Measurements from ENCODE around the gene BTRC.

BTRC gene

DNA sequence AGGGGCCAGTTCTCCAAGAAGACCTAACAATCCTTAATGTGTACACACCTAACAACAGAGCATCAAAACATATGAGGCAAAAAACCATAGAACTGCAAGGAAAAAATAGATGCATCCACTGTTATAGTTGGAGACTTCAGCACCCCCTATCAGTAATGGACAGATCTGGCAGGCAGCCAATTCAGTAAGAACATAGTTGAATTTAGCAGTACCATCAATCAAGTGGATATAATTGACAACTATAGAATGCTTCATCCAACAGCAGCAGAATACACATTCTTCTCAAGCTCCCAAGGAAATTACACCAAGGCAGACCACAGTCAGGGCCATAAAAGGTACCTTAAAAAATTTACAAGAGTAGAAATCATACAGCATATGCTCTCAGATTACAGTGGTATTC, 191.9 kb downstream of the BTRC start:
- DNase-seq (ENCODE audit: low read depth), result no peak

DNA sequence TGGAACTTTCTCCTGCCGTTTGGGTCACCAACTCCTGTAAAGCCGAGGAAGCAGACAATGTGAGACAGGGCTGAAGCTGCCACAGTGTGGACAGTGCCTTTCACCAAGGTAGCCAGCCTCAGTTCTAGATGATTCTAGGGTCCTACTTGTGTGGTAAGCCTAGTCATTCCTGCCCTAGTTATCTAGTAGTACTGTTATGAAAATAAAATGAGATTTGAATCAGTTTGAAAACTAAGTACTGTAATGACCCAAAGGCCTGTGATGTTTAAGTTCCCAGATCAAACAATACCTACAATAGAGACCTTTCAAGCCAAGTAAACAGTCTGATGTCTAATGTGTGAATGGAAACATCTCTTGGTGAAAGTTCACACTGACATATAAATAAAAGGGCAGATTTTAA, 197.0 kb downstream of the BTRC start:
- no peak for DNase-seq (ENCODE audit: low read depth)

DNA sequence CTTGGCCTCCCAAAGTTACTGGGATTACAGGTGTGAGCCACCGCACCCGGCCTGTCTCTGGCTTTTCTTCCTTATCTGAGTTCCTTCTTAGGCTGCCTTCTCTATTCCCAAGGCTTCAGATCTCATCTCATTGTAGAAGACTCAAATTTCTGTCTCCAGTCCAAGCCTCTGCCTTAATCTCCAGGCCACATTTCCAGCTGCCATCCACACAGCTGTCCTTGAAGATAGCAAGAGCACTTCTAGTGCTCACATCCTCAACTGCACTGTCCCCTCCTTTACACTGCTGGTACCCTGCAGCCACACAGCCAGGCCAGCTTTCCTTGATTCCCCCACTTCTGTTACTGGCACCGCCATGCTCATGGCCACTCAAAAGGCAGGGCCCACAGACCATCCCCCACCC, 198.5 kb downstream of the BTRC start:
- no peak for DNase-seq (ENCODE audit: low read depth)

DNA sequence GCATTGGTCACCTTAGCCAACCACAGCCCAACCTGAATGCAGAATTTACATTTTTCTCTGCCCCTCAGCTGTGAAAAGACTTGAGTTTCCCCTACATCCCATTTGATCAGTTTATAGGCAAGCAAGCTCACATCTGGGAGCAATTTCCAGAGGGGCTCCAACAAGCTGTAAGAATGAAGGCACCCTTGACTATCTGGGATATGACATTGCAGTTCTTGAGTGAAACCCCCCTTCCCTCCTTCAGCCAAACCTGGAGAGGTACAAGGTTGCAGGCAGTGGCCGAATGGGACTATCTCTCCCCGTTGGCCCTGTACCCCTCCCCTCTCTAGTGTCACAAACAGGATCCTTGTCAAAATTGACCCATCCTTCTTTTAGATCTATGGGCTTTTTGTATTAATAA, 203.6 kb downstream of the BTRC start:
- DNase-seq (ENCODE audit: low read depth), result no peak

DNA sequence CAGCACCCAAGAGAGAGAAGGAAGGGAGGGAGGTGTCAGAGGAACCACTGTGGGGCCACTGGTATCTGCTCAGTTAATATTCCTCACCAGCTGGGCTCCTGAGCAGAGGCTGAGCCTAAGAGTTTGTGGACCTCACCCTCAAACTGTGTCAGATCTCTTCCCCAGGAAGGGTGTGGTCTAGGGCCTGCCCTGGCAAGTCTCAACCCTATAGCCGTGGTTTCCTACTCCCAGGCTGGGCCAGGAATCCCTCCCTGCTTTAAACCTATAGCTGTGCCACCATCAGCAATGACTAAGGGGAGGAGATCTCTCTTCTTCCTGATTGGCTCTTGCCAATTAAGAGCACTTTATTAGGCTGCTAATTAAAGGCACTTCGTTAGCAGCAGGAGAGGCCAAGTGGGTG, 204.2 kb downstream of the BTRC start:
- no peak for DNase-seq (ENCODE audit: low read depth)

DNA sequence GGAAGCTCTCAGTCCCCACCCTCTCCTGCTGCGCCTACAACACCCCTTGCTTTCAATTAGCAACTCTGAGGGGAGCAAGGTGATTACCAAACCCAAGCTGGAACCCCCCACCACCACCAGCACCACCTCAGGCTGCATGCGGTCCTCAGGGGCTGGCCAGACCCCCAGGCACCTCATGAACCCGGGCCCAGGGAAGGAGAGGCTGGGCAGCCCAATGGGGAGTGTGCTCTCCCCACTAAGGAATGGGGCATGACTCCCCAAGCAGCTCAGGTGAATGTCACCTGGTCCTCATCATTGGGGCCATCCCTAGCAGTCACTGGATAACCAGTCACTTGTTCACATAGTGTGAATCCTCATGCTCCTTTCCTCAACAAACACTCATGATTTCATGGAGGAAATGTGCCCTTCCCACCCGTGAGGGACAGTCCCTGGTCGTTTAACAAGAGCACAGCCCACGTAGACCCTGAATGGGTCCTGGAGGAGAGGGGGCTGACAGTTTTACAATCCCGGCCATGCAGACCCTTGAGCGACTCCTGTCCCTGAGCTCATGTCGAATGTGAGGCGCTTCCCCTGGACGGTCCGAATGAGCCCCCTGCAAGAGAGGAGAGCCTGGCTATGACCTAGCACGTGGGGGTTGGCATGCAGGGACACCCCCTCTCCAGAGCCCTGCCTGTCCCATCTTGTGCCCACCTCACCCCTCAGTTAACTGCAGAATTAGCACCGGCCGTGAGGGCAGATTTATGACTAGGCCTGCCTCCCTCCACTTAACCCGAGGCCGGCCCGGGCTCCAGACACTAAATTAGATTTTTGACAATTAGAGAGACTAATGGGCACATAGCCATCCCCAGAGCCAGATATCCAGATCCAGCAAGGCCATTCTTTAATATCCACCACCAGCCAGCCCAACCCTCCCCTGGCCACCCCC, 205.0 kb downstream of the BTRC start:
- DNase-seq (ENCODE audit: low read depth), result no peak

DNA sequence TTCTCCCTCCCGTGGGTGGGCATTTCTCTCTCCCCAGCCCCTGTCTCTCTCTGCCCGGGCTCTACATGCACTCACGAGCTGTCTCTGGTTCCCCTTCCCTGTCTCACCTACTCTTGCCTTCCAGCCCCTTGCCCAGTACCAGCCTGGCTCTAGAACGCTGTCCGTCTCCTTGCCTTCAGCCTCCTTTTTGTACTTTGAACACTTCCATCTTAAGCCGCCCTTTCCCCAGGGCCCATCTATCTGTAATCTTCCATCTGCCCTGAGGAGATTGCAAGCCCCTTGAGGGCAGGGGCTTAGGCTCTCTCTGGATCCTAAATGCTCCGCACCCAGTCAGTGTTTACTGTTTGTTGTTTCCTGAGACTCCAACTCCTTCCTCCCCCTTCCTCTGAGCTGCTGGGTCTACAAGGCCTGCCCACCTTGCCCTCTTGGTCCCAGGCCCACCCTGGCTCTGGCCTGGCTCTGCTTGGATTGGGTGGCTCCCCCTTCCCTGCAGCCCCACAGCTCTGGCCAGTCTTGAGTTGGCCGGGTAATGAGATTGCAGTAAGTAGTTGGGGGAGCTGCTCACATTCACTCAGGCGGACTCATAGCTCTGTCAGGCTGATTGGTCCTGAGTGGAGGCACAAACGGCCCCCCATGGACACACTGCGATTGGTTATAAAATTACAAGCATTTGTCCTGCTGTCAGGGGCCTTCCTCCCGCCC, 205.8 kb downstream of the BTRC start:
- no peak for DNase-seq (ENCODE audit: low read depth)

DNA sequence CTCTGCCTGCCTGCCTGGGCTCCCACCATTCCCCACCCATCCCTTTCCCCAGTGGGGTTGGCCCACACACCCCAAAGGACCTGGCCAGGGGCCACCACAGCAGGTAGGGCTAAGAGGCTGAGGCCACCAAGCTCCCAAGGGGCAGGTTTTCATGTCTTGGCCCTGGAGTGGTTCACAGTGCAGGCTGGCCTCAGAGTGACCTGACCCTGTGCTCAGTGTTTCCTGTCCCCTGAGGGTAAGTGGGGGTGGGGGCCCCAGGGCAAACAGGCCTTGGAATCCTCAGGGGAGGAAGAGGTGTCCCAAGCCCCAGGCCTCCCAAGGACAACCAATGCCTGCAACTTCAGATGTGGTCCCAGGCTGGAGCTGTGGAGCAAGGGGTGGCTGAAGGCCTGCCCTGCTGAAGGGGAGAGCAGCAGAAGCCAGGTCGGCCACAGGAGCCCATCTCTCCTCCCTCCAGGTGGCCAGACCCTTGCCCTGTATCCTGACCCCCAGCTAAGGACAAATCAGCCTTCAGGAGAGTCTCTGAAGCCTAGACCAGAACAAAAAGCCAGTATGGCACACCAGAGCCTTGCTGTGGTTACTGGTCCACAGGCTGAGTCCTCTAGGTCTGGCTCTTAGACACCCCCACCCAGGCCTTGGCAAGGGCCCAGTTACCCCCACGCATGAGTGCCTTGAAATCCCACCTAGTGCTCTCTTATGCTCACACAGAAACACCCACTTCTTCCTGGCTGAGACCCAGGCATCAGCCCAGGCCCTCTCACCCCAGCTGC, 206.5 kb downstream of the BTRC start:
- DNase-seq (ENCODE audit: low read depth), result no peak

DNA sequence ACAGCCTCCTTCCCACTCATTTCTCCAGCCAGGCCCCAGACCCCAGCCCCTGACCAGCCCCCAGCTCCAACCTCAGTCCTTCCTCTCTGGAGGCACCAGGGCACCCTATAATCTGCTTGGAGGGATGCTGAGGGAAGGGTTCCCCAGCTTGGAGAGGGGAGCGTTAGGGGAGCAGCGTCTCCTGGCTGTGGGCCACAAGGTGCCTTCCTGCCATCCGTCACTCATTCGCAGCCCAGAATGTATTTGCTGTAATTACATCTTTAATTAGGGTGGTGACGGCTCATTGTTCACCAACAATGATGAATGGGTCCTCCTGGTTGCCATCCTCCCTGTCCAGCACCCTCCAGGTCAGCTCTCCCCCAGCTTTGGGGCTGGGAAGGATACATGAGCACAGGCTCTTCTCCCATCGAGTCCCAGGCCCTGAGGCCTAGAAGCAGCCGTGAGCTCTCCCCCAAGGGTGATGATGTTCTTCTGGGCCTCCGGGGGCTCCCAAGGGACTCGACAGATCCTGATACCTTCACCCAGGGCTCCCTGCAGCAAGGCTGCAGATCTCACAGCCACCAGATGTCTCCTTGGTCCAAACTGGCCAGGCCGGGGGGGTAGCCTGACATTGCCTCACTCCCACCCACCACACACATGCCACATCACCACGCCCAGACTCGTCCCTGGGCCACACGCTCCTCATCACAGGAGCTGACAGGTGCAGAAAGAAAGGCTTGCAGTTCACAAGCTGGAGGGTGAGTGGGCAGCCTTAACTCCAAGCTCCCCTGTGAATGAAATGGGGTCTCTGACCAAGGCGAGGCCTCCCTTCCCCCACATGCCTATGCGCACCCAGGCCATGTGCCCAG, 207.3 kb downstream of the BTRC start:
- no peak for DNase-seq (ENCODE audit: low read depth)

DNA sequence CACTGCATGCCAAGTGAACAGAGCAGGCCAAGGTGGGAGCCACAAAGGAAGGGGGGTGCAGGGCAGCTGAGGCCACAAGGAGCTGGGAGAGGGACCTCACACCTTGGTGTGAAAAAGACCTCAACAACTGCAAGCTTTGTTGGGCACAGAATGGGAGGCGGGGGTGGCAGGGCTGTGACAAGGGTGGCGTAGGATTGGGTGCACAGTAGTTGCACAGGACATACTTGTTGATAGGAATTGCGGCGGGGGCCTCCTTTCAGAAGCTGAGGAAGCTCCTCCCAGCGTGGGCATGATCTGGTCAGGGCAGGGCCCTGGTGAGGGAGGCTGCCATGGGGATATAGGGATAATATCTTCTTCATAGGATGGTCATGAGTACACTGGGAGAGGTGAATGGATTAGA, 208.3 kb downstream of the BTRC start:
- DNase-seq (ENCODE audit: low read depth), result no peak

DNA sequence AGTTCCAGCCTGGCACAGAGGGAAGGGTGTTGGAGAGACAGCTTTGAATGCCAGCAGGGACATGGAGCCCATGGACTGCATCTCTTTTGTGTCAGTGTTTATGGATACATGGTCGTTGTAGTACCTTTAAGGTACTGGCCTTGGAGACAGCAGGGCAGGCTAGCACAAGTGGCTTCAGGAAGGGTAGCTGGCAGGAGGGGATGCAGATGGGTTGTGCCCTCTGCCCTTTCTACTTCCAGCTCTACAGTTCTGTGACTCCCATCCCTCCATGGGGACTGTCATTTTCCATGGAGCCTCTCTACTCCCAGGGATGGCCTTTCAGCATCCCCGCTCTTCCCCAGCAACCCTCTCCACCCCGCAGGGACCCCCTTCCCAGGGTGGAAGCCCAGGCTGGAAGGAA, 209.0 kb downstream of the BTRC start:
- no peak for DNase-seq (ENCODE audit: low read depth)

DNA sequence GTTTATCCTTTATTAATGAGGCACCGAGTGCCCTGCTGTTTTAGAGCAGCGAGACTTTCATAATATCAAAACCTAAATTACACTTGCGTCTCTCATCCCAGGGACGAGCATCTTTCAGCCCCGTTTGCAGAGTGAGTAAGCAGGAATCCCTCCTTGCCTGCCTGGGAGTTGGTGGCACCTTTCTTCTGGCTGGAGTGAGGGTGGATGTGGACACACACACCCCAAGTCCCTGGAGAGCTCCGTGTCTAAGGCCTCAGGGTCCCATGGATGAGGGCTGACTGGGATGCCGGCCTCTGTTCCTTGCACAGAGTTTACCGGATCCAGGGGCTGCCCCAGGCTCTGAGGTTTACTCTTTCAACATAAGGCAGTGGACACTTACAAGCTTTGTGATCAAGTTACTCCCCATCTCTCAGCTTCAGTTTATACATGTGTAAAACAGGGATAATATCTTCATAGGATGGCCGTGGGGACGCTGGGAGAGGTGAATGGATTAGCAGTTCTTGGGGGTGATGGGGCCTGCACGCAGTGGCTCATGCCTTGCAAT, 209.6 kb downstream of the BTRC start:
- DNase-seq (ENCODE audit: low read depth), result no peak

DNA sequence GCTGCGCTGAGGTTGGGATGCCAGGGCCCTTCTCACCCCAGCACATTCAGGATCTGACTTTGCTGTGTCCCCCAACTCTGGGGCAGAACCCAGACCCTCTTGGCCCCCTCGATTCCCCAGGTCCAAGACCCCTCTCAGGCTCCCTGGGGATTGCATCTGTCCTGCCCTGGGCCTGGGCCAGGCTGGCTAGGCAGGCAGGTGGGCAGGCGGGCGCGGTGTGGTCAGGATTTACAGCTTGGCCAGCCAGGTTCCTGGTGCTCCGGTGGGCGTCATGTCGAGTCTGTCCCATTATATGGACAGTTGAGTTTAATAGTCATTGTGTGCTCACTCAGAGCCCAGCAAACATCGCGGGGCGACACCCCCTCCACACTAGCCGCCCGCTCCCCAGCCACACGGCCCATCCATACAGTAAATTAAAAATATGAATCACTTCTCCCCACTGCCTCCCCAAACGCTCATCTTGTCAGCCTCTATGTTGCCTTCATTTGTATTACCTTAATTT, 210.6 kb downstream of the BTRC start:
- no peak for DNase-seq (ENCODE audit: low read depth)

DNA sequence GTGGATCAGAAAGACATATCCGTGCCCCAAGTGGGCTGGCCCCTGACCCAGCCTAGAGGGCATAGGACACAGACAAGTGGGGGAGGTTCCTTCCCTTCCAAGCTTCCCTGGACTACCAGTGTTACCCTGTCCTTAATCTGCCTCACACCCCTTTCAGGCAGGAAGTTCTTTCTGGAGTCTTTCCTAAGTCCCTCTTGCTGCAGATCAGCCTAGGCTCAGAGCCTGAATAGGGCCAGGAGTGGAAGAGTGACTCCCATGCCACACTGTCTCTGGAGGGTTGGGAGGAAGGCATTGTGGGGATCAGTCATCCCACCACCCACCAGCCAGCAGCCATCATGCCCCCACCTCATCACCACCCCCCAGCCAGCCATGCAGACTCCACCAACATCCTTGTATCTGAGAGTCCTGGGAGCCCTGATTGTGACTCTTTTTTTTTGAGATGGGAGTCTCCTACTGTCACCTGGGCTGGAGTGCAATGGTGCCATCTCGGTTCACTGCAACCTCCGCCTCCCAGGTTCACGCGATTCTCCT, 211.5 kb downstream of the BTRC start:
- no peak for DNase-seq (ENCODE audit: low read depth)

DNA sequence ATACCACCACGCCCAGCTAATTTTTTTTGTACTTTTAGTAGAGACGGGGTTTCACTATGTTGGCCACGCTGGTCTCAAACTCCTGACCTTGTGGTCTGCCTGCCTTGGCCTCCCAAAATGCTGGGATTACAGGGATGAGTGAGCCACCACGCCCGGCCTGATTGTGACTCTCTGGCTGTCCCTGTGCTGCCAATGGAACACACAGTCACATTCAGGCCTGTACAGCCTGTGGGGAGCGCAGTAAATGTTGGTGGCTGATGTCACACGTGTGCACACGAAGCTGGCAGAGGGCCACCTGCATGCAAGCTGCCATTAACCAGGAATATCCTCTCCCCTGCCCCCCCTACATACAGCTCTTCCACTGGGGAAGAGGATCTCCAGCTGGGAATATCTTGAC, 212.0 kb downstream of the BTRC start:
- DNase-seq (ENCODE audit: low read depth), result no peak

DNA sequence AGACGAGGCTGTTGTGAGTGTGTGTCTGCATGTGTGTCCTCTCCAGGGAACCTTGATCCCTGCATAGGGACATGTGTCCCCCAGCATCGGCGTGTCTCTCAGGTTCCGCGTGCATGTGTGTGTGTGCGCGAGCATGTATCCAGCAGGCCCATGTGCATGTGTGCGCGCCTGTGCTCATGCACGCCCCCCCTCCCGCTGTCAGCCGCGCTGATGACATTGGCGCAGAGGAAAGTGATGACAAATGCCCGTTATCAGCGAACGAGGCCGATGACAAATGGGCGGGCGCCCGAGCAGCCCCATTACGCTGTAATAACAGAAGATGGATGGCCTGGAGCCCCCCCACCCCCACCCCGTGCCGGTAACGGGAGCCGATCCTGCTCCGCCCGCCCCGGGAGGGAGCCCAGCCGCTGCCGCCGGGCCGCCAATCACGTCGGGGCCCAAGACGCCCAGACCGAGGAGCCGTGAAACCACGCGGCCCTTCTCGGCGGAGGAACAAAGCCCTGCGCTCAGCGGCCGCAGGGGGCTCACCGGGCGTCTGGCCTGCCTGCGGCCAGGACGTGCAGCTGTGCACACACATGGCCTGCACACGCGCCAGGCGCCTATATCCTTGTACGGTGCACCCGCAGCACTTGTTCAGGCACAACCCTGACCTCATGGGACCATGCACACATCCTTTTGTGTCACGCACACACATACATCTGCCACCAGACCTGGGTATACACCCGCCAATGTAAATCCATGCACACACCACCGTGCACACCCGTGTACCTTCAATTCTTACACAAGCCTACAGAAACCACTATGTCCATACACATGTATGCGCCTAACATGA, 212.6 kb downstream of the BTRC start:
- no peak for DNase-seq (ENCODE audit: low read depth)

DNA sequence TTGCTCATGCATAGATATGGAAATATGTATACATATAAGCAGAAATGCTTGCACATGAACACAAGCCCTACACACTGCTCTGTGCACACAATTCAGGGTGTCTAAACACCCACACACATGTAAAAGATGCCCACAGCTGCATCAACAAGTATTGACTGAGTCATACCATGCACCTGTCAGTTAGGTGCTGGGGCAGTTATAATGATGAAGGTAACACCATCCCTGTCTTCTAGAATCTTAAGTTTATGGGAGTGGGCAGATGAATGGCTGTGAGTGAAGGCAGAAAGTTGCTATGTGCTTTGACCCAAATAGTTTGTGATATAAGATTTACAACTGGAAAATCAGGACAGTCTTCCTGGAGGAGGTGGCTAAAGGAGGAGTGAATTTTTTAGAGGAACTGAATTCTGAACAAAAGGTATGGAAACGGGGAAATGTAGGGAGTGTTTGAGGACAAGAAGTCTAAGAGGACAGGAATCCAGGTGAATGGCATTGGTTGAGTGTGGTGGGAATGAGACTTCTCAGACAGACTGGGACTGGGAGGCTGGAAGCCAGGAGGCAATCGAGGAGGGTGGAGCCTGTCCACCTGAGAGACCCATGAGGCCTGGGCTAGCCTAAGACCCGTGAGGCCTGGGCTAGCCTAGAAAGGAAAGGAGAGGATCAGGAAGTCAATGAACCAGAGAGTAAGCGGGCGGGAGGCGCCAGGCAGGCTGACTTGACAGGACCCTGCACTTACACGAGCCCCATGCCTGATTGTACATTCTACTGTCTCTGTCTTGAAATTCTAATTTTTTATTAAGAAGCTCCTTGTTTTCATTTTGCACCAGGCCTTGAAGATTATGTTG, 213.4 kb downstream of the BTRC start:
- no peak for DNase-seq (ENCODE audit: low read depth)

DNA sequence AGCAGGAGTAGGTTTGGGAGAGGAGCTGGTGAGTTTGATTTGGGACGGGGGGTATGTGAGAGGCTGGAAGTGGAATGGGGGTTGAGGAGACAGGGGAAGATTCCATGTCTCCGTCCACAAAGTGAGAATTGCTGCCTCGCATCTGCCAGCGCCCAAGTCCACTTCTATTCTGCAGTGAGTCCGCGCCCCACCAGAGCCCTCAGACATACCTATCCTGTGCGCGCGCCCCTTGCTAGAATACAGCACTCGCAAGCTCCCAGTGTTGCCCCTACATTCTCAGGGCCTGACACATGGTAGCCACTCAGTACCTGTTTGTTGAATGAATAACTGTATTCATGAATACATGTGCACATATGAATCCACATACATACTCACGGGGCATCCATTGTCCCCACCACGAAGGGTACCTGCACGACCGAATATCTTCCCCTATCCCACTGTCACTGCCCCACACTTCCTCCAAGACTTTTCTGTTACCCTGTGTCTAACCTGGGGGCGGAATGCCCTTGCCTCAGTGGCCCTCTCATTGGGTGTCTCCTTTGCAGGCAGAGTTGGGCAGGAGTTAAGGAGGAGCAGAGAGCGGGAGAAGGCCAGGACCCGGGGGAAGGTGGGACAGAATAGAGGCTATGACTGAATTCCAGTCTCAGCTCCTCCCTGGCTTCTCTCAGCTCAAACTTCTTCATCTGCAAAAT, 214.2 kb downstream of the BTRC start:
- DNase-seq (ENCODE audit: low read depth), result no peak

DNA sequence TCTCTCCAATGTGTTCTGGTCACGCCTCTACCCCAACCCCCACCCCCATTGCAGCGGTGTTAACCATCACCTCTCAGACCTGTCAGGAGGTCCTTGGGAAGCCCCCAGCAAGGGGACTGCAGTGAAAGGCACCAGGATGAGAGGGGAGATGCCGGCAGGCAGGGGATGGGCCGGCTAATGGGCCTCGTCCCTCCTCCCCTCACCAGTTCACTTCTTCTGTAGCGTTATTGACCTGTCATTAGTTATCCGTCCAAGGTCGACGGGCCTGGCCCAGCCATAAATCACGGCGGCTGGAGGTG, 215.3 kb downstream of the BTRC start:
- DNase-seq (ENCODE audit: low read depth), result no peak
